Measurements from ENCODE around the gene RAPSN.

The RAPSN gene

DNA sequence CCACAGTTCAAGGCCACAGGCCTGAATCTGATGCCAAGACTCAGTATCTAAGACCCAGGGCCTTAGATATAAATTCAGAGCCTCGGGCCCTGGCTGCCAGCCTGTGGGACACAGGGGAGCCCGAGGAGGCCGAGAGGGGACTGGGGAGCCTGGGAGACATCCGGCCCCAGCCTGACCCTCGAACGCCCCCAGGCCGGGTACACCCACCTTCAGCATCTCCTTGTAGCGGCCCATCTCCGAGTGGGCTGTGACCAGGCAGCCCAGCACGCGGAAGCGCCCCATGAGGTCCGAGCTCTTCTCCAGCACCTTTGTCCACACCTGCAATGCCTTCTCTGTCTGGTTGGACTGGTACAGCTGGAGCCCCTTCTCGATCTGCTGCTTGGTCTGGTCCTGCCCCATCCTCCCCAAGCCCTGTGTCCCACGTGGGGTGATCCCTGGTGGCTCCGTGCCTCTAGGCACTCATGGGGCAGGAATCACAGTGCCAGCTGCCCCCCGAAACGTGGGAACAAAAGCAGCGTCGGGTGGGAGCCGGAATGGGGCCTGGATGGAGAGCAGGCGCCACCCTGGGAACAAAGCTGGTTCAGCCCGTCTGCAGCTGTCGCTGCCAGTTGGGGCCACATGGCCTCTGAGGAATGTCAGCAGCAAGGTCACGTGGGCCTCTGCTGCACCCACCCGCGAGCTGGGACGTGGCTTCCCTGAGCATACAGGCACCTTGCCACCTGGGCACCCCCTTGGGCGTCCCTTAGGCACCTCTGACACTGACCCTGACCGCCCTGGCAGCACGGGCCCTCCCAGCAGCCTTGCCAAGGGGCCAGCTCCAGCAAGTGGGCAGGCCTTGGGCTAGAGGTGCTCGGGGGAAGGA lies at the start of gene RAPSN:
RAPSN (minus strand) TSS at position 571 of the 862 bp plus-strand sequence; CDS start at position 399, 172 bp downstream.
- no peak for DNase-seq (ENCODE audit: low read depth in 2 of 3, low spot score in 2 of 3)

DNA sequence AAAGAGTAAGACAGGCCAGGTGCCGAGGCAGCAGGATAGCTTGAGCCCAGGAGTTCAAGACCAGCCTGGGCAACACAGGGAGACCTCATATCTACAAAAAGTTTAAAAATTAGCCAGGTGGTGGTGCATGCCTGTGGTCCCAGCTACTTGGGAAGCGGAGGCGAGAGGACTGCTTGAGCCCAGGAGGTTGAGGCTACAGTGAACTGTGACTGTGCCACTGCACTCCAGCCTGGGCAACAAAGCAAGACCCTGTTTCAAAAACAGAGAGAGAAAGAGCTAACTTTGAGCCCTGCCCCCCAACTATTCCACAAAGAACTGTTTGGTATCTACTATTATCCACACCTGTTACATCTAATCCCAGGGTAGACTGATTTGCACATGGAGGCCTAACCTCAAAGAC lies 49.2 kb upstream of the RAPSN start:
- no peak for DNase-seq (ENCODE audit: low read depth in 2 of 3, low spot score in 2 of 3)

DNA sequence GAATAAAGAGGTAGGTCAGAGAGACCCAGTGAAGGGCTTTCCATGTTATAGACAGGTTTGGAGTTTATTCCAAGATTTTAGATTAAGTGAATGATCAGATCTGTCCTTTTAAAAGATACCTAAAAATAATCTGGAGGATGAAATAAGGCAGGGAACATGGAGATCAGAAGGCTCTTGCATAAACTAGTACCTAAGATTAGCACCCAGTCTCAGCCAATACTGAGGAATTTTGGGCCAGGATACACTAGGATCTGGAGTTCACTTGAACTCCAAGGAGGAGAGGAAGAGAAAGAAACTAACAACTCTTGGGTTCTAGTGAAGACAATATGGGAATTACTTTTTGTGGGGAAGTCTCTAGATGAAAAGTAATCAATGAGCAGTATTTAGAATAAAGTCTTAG lies 47.9 kb upstream of the RAPSN start:
- DNase-seq (ENCODE audit: low read depth in 2 of 3, low spot score in 2 of 3): no peak

DNA sequence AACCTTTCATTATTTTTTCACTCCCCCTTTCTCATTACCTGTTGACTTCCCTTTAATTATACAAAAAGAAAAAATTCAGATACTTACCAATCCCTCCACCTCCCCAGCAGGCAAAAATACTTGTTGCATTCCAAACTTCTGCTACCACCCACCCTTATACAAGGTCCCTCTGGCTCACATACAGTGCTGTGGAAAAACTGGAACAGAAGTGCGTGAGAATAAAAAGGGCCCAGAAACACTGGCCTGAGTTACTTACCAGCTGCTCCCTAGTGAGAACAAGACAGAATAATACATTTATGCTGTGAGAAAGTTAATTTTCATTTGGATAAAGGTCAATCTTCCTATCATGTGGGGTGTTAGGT lies 46.9 kb upstream of the RAPSN start:
- no peak for DNase-seq (ENCODE audit: low read depth in 2 of 3, low spot score in 2 of 3)

DNA sequence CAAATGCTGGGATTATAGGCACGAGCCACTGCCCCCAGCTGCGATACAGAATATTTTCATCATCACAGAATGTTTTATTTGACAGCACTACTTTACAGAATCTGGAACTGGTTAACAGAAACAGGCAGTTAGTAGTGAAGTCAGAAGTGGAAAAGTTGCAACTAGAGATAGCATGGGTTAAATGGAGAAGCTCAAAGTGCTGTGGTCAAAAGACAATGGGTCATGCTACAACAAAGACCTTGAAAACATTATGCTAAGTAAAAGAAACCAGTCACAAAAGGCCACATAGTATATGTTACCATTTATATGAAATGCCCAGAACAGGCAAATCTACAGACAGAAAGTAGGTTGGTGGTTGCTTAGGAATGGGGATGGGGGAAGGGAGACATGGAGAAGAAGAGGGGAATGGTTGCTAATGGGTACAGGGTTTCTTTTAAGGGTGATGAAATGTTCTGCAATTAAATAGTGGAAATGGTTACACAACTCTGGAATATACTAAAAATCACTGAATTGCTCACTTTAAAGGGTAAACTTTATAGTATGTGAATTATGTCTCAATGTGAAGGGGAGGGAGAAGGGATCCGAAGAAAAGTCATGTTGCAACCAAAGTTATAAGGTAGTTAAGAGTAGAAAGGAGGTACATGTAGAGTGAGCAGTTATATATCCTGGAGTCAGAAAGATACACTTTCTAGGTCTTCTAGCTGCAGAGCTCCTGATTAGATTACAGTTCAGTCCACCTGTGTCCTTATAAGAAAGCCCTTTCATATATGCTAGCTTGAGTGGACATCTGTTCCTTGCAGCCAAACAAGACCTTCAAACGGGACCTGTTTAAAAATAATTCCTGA lies 46.3 kb upstream of the RAPSN start:
- no peak for DNase-seq (ENCODE audit: low read depth in 2 of 3, low spot score in 2 of 3)

DNA sequence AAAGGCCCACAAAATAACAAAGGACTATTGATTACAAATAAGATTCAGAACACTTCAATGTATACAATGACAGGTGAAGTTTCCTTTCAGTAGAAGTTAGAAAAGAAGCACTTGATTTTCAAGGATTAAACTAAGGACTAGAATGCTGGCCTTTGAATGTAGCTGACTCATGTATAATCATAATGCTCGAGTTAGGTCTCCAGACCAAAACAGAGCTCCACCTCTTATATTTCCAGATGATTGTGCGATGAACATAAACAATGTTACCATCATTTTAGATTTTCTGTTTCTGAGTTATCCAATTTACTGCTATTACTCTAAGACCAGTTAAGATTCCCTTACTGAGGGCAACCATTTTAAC lies 40.4 kb upstream of the RAPSN start:
- DNase-seq (ENCODE audit: low read depth in 2 of 3, low spot score in 2 of 3): no peak

DNA sequence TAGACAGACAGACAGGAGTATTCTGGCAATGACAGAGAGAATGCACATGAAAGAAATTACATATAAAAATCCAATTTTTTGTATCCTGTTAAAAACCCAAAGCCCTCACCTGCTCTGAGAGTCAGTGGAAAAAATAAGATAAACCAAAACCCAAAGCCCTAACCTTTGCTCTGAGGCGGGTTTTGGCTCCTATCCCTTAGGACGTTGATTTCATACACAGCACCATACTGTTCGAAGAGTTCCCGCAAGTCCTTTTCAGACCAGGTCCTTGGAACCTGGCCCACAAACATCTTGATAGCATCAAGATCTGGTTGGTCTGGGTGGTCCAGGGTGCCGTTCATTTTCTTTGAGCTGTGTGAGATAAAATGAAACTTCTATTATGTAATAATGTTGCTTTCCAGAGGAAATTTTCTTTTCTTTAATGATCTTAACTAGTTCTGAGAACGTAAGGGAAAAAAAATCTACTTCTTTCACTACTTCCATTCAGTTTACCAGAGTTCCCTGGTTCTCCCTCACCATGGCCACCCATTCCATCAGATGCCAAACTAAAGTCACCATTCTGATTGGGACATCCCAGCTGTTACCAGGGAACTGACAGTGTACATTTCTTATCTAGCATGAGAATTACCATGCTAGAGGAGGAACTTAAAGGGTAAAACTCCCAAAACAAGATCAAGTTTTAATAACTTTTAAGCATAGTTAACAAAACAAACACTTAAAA lies 39.9 kb upstream of the RAPSN start:
- DNase-seq (ENCODE audit: low read depth in 2 of 3, low spot score in 2 of 3): no peak

DNA sequence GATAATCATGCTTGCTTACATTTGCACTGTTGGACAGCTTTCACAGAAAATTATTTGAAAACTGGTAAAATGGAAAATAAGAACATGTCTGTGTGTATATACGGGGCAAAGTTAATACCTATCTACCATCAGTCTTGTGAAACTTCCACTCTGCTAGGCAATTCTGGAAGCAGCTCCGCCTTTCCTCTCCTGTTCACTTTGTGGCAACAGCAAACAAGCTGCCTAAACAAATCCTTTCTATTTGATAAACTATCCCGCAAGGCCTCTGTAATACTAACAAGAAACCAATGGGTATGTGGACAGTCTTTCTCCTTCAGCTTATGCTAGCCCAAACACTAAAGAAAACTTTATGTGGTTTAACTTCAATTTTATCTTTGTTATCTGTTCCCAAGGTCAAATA lies 39.2 kb upstream of the RAPSN start:
- DNase-seq (ENCODE audit: low read depth in 2 of 3, low spot score in 2 of 3): no peak

DNA sequence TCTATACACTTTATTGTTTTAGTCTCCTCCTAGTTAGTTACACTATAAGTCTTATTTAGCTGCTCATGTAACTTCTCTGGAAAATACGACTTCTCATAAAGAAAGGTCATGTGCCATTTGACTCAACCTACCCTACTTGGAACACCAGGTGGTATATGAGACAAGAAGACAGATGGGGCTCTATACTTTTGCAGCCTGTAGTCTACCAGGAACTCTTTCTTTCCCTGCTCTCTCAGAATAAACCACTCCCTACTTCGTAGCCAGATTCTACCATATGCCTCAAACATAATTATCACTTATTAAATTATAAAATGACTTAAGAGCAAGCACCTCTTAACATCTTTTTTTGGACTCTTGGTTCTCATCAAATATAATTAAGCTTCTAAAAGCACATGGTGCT lies 38.5 kb upstream of the RAPSN start:
- DNase-seq (ENCODE audit: low read depth in 2 of 3, low spot score in 2 of 3): no peak

DNA sequence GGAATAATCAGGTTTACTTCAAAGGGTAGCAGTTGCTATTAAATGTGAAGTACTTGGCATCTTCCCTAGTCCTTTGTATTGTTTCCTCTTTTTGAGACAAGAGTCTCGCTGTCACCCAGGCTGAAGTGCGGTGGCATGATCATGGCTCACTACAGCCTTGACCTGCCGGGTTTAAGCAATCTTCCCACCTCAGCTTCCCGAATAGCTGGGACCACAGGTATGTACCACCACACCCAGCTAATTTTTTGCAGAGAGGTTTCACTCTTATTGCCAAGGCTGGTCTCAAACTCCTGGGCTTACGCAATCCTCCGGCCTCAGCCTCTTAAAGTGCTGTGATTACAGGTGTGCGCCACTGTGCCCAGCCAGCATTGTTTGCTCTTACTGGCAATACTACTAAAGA lies 36.2 kb upstream of the RAPSN start:
- DNase-seq (ENCODE audit: low read depth in 2 of 3, low spot score in 2 of 3): no peak

DNA sequence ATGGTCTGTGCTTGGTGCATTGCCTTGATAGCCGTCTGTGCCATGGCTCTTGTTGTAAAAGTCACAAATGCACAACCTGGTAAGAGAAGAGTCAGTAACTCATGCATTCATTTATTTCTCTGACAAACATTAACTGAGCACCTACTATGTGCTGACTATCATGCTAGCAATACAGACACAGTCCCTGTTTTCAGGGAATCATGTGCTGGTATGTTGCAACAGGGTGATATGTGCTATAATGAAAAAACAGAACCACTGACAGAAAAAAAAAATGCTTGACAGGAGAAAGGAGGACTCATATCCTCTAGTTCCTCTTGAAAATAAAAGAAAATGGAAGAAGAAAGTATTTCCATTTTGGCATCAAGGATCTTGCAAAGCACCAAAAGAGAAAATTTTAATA lies 34.5 kb upstream of the RAPSN start:
- no peak for DNase-seq (ENCODE audit: low read depth in 2 of 3, low spot score in 2 of 3)

DNA sequence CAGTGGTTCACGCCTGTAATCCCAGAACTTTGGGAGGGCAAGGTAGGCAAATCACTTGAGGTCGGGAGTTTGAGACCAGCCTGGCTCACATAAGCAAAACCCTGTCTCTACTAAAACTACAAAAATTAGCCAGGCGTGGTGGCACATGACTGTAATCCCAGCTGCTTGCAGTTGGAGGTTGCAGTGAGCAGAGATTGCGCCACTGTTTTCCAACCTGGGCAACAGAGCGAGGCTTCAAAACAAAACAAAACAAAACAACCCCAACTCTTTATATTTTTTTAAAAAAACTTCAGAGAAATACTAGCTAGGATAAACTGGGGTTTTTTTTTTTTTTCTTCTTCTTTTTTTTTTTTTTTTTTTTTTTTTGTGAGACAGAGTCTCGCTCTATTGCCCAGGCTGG lies 31.8 kb upstream of the RAPSN start:
- DNase-seq (ENCODE audit: low read depth in 2 of 3, low spot score in 2 of 3): no peak

DNA sequence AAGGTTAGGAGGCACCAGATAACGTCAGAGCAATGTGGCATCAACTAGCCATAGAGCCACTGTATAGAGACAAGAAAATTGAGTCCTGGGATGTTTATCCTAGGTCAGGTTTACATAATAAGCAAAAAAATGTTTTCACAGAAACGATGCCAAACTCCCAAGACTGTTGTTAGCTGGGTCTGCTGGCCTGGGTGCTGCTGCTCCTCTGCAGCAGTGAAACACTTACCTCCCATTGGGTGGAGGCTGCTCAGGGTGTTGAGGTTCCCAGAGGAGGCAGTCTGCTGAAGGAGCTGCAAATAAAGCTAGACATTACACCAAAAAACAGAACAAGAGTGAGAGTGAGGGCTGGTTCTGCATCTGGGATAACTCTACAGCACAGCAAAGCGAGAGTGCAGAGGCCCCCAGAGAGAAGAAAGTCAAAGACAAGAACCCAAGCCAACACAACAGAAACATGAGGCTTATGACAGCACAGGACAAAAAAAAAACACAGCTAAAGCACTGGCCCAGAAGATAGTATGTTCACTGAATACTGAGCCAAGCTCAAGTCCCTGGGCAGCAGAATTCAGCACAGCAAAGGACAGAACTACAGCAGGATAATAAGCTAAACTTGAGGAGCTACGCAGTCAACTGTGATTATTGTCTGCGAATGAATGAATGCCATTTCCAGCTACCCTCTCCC lies 29.9 kb upstream of the RAPSN start:
- no peak for DNase-seq (ENCODE audit: low read depth in 2 of 3, low spot score in 2 of 3)

DNA sequence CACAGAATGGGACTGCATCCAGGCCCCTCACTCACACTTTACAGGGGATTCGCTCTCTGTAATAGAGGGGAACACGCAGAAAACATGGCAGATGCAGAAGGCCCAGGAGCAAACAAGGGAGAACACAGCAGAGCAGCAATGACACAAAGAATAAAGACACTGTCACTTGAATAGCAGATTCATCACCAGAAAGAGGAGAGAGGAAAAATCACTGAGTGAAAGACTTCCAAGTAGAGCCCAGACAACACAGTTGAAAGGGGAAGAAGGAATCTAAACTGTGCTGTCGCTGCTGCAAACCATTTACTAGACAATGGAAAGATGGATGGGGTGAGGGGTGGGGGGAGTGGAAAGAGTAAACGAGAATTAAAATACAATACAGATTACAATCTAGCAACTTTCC lies 28.8 kb upstream of the RAPSN start:
- DNase-seq (ENCODE audit: low read depth in 2 of 3, low spot score in 2 of 3): no peak

DNA sequence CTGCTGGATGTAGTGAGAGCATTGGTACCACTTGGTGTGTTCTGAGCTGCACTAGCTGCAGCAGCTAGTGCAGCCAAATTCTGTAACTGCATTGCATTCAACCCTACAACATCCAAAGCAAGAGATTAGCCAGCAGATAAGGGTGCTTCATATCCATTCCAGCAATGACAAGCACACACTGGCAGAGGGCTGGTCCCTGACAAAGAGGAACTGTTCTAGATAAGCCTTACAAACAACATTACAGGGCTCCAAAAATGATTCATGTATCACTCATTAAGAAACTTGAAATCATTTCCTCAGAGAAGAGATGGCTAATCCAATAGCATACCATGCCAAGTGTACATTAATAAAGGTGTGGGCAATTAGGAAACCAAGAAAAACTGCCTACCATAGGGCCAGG lies 28.4 kb upstream of the RAPSN start:
- DNase-seq (ENCODE audit: low read depth in 2 of 3, low spot score in 2 of 3): no peak

DNA sequence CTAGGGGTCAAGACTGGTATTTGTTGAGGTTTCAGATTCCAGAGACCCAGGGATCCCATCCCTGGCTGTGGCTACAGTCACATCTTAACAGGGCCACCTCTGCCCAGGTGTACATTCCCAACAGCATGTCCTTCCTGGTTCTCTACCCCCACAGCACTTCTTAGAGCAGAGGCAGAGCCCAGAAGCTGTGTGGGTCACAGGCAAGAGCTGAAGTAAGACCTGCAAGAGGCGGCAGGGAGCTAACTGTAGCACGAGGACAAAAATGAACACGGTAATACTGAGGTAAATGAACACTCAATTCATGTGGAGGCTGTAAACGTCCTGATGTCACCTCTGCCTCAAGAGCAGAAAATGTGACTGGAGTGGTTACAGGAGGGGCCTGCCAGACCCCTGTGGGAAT lies 21.7 kb upstream of the RAPSN start:
- DNase-seq (ENCODE audit: low read depth in 2 of 3, low spot score in 2 of 3): no peak

DNA sequence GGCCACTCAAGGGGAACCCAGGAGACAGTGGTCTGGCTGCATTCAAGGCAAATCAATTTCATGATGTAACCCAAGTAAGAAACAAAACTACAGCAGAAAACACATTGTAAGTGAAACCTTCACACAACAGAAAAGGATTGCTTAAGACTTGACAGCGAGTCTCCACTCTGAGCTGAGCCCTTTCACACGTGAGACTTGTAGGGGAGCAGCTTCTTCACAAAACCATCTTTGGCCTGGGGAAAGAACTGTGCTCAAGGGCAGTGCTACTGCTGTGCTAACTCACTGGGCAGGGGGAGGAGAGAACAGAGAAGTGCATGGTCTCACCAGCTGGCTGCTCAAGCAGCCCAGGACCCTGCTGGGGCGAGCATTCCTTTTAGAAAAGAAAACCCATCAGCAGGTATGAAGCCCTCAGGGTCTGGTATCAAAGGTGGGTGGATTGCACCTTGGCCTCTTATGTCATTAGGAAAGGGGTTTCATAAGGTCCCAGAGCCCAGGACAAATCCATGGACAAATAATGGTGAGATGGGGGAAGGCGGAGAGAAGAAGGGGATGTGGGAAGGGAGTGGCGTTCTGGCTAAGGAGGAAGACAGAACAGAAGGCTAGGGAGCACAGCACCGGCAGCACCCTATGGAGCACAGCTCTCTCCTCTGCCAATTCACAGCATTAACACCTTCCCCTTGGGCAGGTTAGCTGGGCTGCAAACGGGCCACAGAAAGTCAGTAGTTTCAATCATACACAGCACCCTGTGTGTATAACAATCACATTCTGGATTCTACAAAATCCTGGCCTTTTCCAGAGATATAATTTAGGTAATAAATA lies 20.6 kb upstream of the RAPSN start:
- DNase-seq (ENCODE audit: low read depth in 2 of 3, low spot score in 2 of 3): no peak

DNA sequence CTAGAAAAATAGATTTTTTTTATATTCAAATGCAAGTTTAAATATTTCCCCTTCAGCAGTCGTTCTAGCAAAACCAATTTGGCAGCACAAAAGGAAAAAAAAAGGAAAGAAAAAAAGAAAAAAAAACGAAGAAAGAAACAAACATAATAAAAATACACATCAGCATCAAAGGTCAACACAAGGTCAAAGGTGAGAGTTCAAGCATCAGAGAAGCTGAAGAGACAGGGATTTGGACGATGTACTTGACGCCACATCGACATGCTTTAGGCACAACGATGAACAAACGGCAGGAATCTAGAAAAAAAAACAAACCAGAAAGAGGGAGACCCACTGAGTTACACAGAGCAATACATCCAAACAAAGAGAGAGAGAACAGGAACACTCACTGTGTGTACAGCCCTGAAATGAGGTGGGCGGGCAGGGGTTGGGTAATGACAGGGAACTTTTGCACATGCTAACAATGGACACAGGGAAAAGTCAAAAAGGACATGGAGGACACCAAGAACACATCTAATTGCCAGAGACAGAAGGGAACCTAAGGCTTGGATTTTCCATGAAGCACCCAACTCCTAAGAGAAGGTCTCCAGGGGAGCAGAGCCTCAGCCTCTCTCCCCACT lies 19.8 kb upstream of the RAPSN start:
- DNase-seq (ENCODE audit: low read depth in 2 of 3, low spot score in 2 of 3): no peak

DNA sequence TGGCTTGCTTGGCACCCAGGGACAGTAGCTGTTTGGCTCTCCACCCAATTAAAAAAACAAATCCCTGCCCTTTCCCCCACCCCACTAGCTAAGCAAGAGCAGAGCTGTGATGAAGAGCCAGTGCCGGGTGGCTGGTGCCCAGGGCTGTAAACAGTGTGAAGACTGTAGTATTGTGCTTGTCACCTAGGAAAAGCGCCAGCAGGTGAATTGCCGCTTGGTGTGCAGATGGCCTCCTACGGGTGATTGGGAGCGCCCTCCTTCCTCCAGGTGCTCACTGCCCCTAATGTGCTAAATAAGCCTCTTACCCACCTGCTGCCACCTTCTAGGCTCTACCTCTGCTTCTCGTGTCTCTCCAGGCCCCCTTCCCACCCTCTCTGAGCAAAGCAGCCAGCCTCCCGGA lies 18.4 kb upstream of the RAPSN start:
- no peak for DNase-seq (ENCODE audit: low read depth in 2 of 3, low spot score in 2 of 3)

DNA sequence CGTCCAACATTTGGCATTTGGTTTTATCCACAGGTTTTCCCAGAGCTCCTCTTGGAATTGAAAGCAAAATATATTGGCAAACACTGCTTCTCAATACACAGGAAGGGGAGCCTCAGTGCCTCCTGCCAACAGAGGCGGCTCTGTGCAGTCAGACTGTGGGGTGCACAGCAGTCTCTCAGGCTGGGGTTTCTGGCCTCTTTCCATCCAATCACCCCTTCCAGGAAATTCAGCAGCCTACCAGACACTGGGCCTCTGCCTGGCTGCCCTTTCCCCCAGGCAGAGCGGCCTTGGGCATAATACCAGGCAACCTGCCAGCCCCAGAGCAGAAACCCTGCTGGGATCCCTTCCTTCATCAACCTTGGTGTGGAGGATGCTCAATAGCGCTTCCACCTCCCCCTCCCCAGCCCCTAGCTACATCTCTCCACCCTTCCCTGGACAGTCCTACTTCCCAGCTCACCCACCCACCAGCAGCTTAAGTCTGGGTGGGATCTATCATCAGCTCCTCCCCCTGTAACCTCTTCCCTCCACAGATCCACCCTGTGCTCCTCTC lies 17.8 kb upstream of the RAPSN start:
- no peak for DNase-seq (ENCODE audit: low read depth in 2 of 3, low spot score in 2 of 3)

All from activated CD8-positive, alpha-beta memory T cell treated with anti-CD3 and anti-CD28 coated beads for 48 hours (primary cell).